HEK293 (cell line): ENCODE data around the gene ENTREP3.
"Not testable (repeated sequence)": the region's sequence is repeated elsewhere in the genome, so short reads cannot be mapped to it uniquely, and the experiment has no call there.

Experiments used
- SP3 ChIP-seq: fragments of 450-650 bp; formaldehyde crosslinking; IDR thresholded peaks from 2 replicates; pipeline ENCODE4 v1.5.1; 2016; ENCODE audit warnings: missing biosample characterization, missing genetic modification characterization
- ZNF24 ChIP-seq: fragments of 450-650 bp; formaldehyde crosslinking; IDR thresholded peaks from 2 replicates; pipeline ENCODE4 v1.5.1; 2016; ENCODE audit warnings: missing biosample characterization, missing genetic modification characterization
- ZNF292 ChIP-seq: fragments of 450-650 bp; formaldehyde crosslinking; IDR thresholded peaks from 2 replicates; pipeline ENCODE4 v1.5.1; 2016; ENCODE audit warnings: low read depth, missing biosample characterization, missing genetic modification characterization, borderline replicate concordance
- ZNF324 ChIP-seq: fragments of 450-650 bp; formaldehyde crosslinking; IDR thresholded peaks from 2 replicates; pipeline ENCODE4 v1.5.1; 2016; ENCODE audit warnings: missing biosample characterization, missing genetic modification characterization
- TF ChIP-seq, protein P1 (sequence below): fragments of 450-650 bp; formaldehyde crosslinking; IDR thresholded peaks from 2 replicates; pipeline ENCODE4 v1.5.1; 2016; ENCODE audit warnings: missing biosample characterization, missing genetic modification characterization

DNA sequence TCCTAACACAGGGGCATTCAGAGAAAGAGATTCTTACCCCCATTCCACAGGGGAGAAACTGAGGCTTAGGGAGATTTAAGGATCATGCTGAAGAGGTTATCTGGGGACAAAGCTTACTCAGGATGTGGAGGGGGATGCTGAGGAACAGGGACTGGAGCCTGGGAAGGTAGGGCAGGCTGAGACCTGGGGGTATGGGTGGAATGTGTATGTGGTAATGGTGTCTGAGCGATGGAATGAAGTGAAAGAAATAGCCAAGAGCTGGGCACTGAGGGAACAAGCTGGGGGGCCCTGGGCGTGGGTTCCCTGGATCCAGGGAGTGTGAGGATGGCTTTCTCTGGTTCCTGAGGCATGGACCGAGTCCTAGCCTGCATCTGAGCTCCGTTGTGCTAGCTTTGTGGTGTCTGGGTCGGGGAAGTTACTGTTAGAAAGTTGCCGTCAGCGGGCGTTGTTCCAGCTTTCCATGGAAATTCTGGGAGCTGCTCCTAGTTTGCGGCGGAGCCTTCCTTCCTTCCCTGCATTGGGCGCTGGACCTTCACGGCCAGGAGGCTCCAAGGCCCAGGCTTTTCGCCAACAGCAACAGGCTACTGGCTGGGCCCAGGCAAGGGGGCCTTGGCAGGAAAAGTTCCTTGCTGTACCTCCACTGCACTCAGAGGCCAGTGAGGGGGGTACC, 43.8 kb downstream of the ENTREP3 start:
- not testable (repeated sequence) for TF ChIP-seq SP3; ZNF292 (tag by site-specific recombination); ZNF324; ZNF24 (tag by site-specific recombination)
- TF ChIP-seq, protein P1, sequence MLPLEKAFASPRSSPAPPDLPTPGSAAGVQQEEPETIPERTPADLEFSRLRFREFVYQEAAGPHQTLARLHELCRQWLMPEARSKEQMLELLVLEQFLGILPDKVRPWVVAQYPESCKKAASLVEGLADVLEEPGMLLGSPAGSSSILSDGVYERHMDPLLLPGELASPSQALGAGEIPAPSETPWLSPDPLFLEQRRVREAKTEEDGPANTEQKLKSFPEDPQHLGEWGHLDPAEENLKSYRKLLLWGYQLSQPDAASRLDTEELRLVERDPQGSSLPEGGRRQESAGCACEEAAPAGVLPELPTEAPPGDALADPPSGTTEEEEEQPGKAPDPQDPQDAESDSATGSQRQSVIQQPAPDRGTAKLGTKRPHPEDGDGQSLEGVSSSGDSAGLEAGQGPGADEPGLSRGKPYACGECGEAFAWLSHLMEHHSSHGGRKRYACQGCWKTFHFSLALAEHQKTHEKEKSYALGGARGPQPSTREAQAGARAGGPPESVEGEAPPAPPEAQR: not testable (repeated sequence)
